Stimulated activated CD8-positive, alpha-beta memory T cell treated with anti-CD3 and anti-CD28 coated beads, Interleukin-2, amount 100 ng/mL, for 48 hours (primary cell): Measurements from ENCODE around the gene TRABD2B.

ENCODE experiments used
- DNase-seq, 2 donors: peaks; one replicate each; pipeline ENCODE4 v3.0.0-alpha.2; 2020; ENCODE audit warnings: low read depth in 2 of 2

Gene TRABD2B

GRCh38 chr1:47936916-47937551 is 60.2 kb downstream of the TRABD2B start:
- DNase-seq = no peak

- no peak for DNase-seq
Observed at GRCh38 chr1:47935856-47936255, 61.3 kb downstream of the TRABD2B start.

- DNase-seq = no peak
Observed at GRCh38 chr1:47935163-47935562, 62.0 kb downstream of the TRABD2B start.

GRCh38 chr1:47934243-47934805 is 62.9 kb downstream of the TRABD2B start:
- no peak for DNase-seq

- no peak for DNase-seq
Observed at GRCh38 chr1:47932743-47933142, 64.4 kb downstream of the TRABD2B start.

- no peak for DNase-seq
Observed at GRCh38 chr1:47931395-47931794, 65.8 kb downstream of the TRABD2B start.

GRCh38 chr1:47930210-47930840 is 66.9 kb downstream of the TRABD2B start:
- DNase-seq = no peak

GRCh38 chr1:47927165-47927564 is 70.0 kb downstream of the TRABD2B start:
- no peak for DNase-seq

- no peak for DNase-seq
Observed at GRCh38 chr1:47926461-47926999, 70.7 kb downstream of the TRABD2B start.

- no peak for DNase-seq
Observed at GRCh38 chr1:47924270-47925048, 72.7 kb downstream of the TRABD2B start.

- no peak for DNase-seq
Observed at GRCh38 chr1:47921935-47922415, 75.2 kb downstream of the TRABD2B start.

- no peak for DNase-seq
Observed at GRCh38 chr1:47919113-47919833, 77.9 kb downstream of the TRABD2B start.

GRCh38 chr1:47918257-47918867 is 78.8 kb downstream of the TRABD2B start:
- DNase-seq = no peak

- DNase-seq = no peak
Observed at GRCh38 chr1:47917687-47918086, 79.5 kb downstream of the TRABD2B start.

GRCh38 chr1:47915677-47916353 is 81.4 kb downstream of the TRABD2B start:
- no peak for DNase-seq

GRCh38 chr1:47914952-47915676 is 82.1 kb downstream of the TRABD2B start:
- DNase-seq = no peak

GRCh38 chr1:47914218-47914938 is 82.8 kb downstream of the TRABD2B start:
- no peak for DNase-seq

- no peak for DNase-seq
Observed at GRCh38 chr1:47913225-47913823, 83.9 kb downstream of the TRABD2B start.

GRCh38 chr1:47912756-47913155 is 84.4 kb downstream of the TRABD2B start:
- no peak for DNase-seq
